ENCODE results near the gene SH3BP4.

Gene SH3BP4

GRCh38 chr2:234951664-234952269 lies at the start of gene SH3BP4:
Gene SH3BP4 (plus strand): TSS chr2:234952017. CDS start chr2:235035003, 82,986 bp downstream.
- DNase-seq (ENCODE audit: low read depth, low spot score), result no peak

- DNase-seq (ENCODE audit: low read depth, low spot score), result no peak
Measured at GRCh38 chr2:234904785-234905184, 47.0 kb upstream of the SH3BP4 start.

- no peak for DNase-seq (ENCODE audit: low read depth, low spot score)
Measured at GRCh38 chr2:234905547-234906265, 46.1 kb upstream of the SH3BP4 start.

- no peak for DNase-seq (ENCODE audit: low read depth, low spot score)
Measured at GRCh38 chr2:234910186-234910679, 41.6 kb upstream of the SH3BP4 start.

- DNase-seq (ENCODE audit: low read depth, low spot score), result no peak
Measured at GRCh38 chr2:234911271-234911670, 40.5 kb upstream of the SH3BP4 start.

- DNase-seq (ENCODE audit: low read depth, low spot score), result no peak
Measured at GRCh38 chr2:234912437-234912836, 39.4 kb upstream of the SH3BP4 start.

- DNase-seq (ENCODE audit: low read depth, low spot score), result no peak
Measured at GRCh38 chr2:234913208-234913626, 38.6 kb upstream of the SH3BP4 start.

- no peak for DNase-seq (ENCODE audit: low read depth, low spot score)
Measured at GRCh38 chr2:234914371-234915154, 37.3 kb upstream of the SH3BP4 start.

- DNase-seq (ENCODE audit: low read depth, low spot score), result no peak
Measured at GRCh38 chr2:234916674-234917073, 35.1 kb upstream of the SH3BP4 start.

- DNase-seq (ENCODE audit: low read depth, low spot score), result no peak
Measured at GRCh38 chr2:234917211-234917975, 34.4 kb upstream of the SH3BP4 start.

- DNase-seq (ENCODE audit: low read depth, low spot score), result no peak
Measured at GRCh38 chr2:234919711-234920110, 32.1 kb upstream of the SH3BP4 start.

GRCh38 chr2:234920836-234921235 lies 31.0 kb upstream of the SH3BP4 start:
- no peak for DNase-seq (ENCODE audit: low read depth, low spot score)

GRCh38 chr2:234929002-234929401 lies 22.8 kb upstream of the SH3BP4 start:
- no peak for DNase-seq (ENCODE audit: low read depth, low spot score)

GRCh38 chr2:234930397-234930796 lies 21.4 kb upstream of the SH3BP4 start:
- DNase-seq (ENCODE audit: low read depth, low spot score), result no peak

- DNase-seq (ENCODE audit: low read depth, low spot score), result no peak
Measured at GRCh38 chr2:234931371-234931770, 20.4 kb upstream of the SH3BP4 start.

- DNase-seq (ENCODE audit: low read depth, low spot score), result no peak
Measured at GRCh38 chr2:234932591-234933168, 19.1 kb upstream of the SH3BP4 start.

GRCh38 chr2:234935311-234935710 lies 16.5 kb upstream of the SH3BP4 start:
- DNase-seq (ENCODE audit: low read depth, low spot score), result no peak

GRCh38 chr2:234939576-234939975 lies 12.2 kb upstream of the SH3BP4 start:
- no peak for DNase-seq (ENCODE audit: low read depth, low spot score)

- DNase-seq (ENCODE audit: low read depth, low spot score), result no peak
Measured at GRCh38 chr2:234939996-234940395, 11.8 kb upstream of the SH3BP4 start.

GRCh38 chr2:234940527-234940926 lies 11.3 kb upstream of the SH3BP4 start:
- DNase-seq (ENCODE audit: low read depth, low spot score), result no peak

- no peak for DNase-seq (ENCODE audit: low read depth, low spot score)
Measured at GRCh38 chr2:234945339-234945873, 6.4 kb upstream of the SH3BP4 start.

Data from activated naive CD8-positive, alpha-beta T cell treated with anti-CD3 and anti-CD28 coated beads, Interleukin-2, amount 50 U/mL, for 16 hours (primary cell).